ENCODE measurements around the gene JPH2.

JPH2 gene

DNA sequence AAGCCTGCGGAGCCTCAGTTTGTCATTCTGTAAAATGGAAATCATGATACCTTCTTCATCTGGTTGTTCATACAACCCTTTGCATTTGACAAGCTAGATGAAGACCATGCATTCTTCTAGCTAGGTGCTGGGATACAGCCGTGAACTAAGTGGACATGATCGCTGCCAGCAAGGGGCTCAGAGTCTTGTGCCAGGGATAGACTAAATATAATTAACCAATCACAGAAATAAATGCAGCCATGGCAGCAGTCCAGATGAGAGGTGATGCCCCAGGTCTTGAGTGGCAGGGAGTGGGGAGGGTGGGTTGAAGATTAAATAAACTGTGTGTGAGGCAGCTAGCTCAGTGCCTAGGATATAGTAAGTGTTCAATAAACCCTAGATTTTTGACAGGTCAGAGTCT, 19.3 kb downstream of the JPH2 start:
- no peak for DNase-seq (ENCODE audit: low read depth)
- H3K4me3 ChIP-seq (ENCODE audit: control insufficient read depth, low read depth, low read length), result no peak overlapping the region
- TF ChIP-seq, protein P1, sequence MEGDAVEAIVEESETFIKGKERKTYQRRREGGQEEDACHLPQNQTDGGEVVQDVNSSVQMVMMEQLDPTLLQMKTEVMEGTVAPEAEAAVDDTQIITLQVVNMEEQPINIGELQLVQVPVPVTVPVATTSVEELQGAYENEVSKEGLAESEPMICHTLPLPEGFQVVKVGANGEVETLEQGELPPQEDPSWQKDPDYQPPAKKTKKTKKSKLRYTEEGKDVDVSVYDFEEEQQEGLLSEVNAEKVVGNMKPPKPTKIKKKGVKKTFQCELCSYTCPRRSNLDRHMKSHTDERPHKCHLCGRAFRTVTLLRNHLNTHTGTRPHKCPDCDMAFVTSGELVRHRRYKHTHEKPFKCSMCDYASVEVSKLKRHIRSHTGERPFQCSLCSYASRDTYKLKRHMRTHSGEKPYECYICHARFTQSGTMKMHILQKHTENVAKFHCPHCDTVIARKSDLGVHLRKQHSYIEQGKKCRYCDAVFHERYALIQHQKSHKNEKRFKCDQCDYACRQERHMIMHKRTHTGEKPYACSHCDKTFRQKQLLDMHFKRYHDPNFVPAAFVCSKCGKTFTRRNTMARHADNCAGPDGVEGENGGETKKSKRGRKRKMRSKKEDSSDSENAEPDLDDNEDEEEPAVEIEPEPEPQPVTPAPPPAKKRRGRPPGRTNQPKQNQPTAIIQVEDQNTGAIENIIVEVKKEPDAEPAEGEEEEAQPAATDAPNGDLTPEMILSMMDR (conservative IDR thresholded peaks at IDR 0.05; ENCODE audit: control insufficient read depth, insufficient read depth, low read depth, low read length), result no peak

DNA sequence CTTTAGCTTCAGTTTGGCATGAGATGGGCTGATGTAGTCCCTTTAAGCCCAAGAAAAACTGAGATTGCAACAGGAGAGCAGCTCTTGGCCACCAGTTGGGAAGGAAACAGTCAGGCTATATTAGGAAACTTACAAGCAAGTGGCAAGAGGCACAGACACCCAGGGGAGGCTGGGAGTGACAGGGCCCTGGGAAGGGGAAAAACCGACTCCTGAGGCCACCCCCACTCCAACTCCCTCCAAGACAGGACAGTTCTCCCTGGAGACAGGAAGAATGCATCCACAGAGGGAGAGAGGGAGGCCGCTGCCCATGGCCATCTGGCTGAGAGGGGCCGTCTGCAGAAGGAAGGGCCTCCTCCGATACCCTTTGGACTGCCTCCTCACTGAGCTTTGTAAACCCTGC, 20.5 kb downstream of the JPH2 start:
- H3K4me3 ChIP-seq (ENCODE audit: control insufficient read depth, low read depth, low read length), result no peak overlapping the region
- DNase-seq (ENCODE audit: low read depth), result peak; percentile 23
- TF ChIP-seq, protein P1 (conservative IDR thresholded peaks at IDR 0.05; ENCODE audit: control insufficient read depth, insufficient read depth, low read depth, low read length), result no peak

DNA sequence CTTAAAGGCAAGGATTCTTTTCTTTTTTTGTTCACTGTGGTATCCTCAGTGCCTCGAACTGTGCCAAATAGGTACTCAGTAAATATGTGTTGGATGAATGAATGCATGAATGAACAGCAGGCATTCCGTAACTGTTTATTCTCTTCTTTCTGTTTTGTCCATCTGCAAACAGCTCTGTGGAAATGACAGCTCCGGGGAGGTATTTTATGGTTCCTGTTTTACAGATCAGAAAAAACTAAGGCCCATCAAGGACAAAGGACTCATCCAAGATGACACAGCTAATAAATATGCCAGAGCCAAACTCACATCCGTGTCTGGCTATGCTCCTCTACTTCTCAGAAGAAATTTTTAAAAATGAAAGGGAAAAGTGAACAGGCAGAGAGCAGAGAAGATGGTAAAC, 21.0 kb downstream of the JPH2 start:
- H3K4me3 ChIP-seq (ENCODE audit: control insufficient read depth, low read depth, low read length), result no peak overlapping the region
- TF ChIP-seq, protein P1 (conservative IDR thresholded peaks at IDR 0.05; ENCODE audit: control insufficient read depth, insufficient read depth, low read depth, low read length), result no peak
- peak; percentile 29 for DNase-seq (ENCODE audit: low read depth)

DNA sequence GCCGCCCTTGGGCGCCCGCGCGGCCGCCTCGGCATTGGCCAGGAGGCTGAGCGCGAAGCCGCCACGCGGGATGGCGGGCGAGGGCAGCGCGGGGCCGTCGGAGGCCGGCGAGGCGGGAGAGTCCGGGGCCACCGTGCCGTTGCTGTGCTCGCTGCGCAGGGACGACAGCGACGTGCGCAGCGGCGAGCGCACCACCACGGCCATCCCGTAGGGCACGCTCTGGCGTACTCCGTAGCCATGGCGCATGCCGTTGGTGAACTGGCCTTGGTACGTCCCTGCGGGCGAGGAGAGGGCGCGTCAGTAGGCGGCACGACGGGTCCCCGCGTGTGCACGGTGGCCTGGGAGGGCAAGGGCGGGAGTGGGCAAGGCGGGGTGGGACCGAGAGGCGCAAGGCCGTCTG, 26.9 kb downstream of the JPH2 start:
- no peak for DNase-seq (ENCODE audit: low read depth)
- TF ChIP-seq, protein P1 (conservative IDR thresholded peaks at IDR 0.05; ENCODE audit: control insufficient read depth, insufficient read depth, low read depth, low read length), result no peak
- no peak overlapping the region for H3K4me3 ChIP-seq (ENCODE audit: control insufficient read depth, low read depth, low read length)

DNA sequence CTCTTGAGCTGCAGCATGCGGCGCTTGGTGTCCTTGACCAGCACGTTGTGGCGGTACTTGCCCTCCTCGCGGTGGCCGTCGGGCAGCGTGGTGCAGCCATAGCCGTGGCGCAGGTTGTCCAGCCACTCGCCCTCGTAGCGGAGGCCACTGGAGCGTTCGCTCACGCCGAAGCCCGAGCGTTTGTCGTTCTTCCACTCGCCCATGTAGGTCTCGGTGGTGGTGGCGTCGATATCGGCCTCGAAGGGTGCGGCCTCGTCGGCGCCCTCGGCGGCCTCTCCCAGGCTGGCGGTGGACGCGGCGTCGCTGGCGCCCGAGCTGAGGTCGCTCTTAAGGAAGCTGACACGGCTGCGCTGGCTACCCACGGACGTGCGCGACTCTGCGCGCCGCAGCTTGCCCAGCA, 27.3 kb downstream of the JPH2 start:
- TF ChIP-seq, protein P1 (conservative IDR thresholded peaks at IDR 0.05; ENCODE audit: control insufficient read depth, insufficient read depth, low read depth, low read length), result no peak
- no peak for DNase-seq (ENCODE audit: low read depth)
- no peak overlapping the region for H3K4me3 ChIP-seq (ENCODE audit: control insufficient read depth, low read depth, low read length)

DNA sequence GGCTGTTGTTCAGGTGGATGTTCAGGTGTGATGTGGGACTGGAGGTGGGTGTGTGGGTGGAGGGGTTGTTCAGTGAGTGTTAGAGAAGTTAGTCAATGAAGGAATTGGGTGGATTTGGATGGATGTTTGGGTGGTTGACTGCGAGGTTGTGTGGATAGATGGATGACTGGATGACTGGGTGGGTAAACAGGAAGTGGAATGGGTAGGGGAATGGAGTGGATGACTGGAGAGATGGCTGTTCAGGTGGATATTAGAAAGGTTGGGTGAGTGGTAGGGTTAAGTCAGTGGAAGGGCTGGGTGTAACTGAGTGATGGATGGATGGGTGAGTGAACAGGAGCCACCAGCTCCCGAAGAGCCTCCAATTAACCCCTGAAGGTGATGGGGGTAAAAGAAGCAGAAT, 27.9 kb downstream of the JPH2 start:
- no peak overlapping the region for H3K4me3 ChIP-seq (ENCODE audit: control insufficient read depth, low read depth, low read length)
- DNase-seq (ENCODE audit: low read depth), result no peak
- TF ChIP-seq, protein P1 (conservative IDR thresholded peaks at IDR 0.05; ENCODE audit: control insufficient read depth, insufficient read depth, low read depth, low read length), result no peak

DNA sequence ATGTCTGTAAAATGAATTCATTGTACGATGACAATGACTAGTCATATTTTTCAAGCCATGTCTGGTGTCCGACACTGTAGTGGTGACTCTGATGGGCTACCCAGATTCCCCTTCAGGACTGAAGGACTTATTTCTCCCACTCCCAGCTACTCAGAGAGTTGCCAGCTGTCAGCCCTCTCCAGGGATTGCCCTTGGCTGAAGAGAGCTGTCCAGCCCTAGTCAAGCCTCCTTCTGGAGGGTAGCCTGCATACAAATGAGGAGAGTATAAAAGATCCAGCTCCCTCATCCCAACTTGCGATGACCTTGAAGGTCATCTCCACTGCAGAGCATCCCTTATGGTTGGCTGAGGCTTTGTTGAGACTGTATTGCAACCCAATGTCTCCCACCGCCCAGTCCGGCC, 29.9 kb downstream of the JPH2 start:
- no peak for DNase-seq (ENCODE audit: low read depth)
- TF ChIP-seq, protein P1 (conservative IDR thresholded peaks at IDR 0.05; ENCODE audit: control insufficient read depth, insufficient read depth, low read depth, low read length), result no peak
- no peak overlapping the region for H3K4me3 ChIP-seq (ENCODE audit: control insufficient read depth, low read depth, low read length)

Data from fibroblast of mammary gland (primary cell).